Activated naive CD4-positive, alpha-beta T cell treated with anti-CD3 and anti-CD28 coated beads for 36 hours (primary cell): ENCODE data around the gene PA2G4. TPM values are rescaled to one million over a fixed set of nuclear protein-coding genes. Genes with fewer than 3 reads are reported as not detected.
A peak's percentile ranks its signal among the peaks of the same experiment; 100 is the strongest.
"Not testable (repeated sequence)": the region's sequence is repeated elsewhere in the genome, so short reads cannot be mapped to it uniquely, and the experiment has no call there.

Experiments used
- CTCF ChIA-PET: fragments of 350-600 bp; sonication (Branson Sonifier 250); formaldehyde crosslinking; loops from one replicate; lab custom pipeline; 2021; ENCODE audit warnings: antibody characterized with exemption; lab: Charles Lee
- DNase-seq: peaks from one replicate; pipeline ENCODE4 v3.0.0-alpha.2; 2020
- H3K27ac Mint-ChIP-seq: one replicate; pipeline ENCODE4 v1.8.0; 2021; ENCODE audit warnings: mild to moderate bottlenecking, mixed read lengths
- H3K27me3 Mint-ChIP-seq: one replicate; pipeline ENCODE4 v1.8.0; 2021; ENCODE audit warnings: low read depth, mixed read lengths
- H3K36me3 Mint-ChIP-seq: one replicate; pipeline ENCODE4 v1.8.0; 2021; ENCODE audit warnings: low read depth, mixed read lengths
- H3K4me1 Mint-ChIP-seq: one replicate; pipeline ENCODE4 v1.8.0; 2021; ENCODE audit warnings: low read depth, mixed read lengths
- H3K4me3 Mint-ChIP-seq: one replicate; pipeline ENCODE4 v1.8.0; 2021; ENCODE audit warnings: mild to moderate bottlenecking, moderate library complexity, mixed read lengths
- H3K9me3 Mint-ChIP-seq: one replicate; pipeline ENCODE4 v1.8.0; 2021; ENCODE audit warnings: mixed read lengths
- intact Hi-C: fragments of 100-400 bp; cut with micrococcal nuclease; formaldehyde crosslinking; loops from one replicate; pipeline ENCODE4 v1.15.1; 2023
- total RNA-seq, 2 experiments: library from RNA; stranded (reverse); gene quantifications; one replicate each; pipeline ENCODE4 v1.2.3, GENCODE V29; 2021

Gene PA2G4
- total RNA-seq, 2 experiments from 2014 or later, result 398 to 411 TPM

GRCh38 chr12:56156464-56157200, 52.3 kb downstream of the PA2G4 start:
- Mint-ChIP-seq H3K4me3 (peak overlapping the region; percentile 96), H3K27ac (peak overlapping the region; percentile 95), H3K36me3 (peaks cover 44% of the 10 kb centered on the region), H3K4me1 (peaks cover 48% of the 10 kb centered on the region)
- H3K27me3 Mint-ChIP-seq, intact Hi-C loops, DNase-seq, H3K9me3 Mint-ChIP-seq: not testable (repeated sequence)
- CTCF ChIA-PET, result interaction anchor here (0.6 to 1.5 kb wide), 7 partner anchors 14 to 134 kb away, joined by 3 to 5 read pairs (median 3); partner anchors contain the start of gene SMARCC2

GRCh38 chr12:56157201-56158028, 53.1 kb downstream of the PA2G4 start:
- CTCF ChIA-PET, result interaction anchor here (0.6 to 6.7 kb wide), 6 partner anchors 15 to 135 kb away, joined by 3 to 43 read pairs (median 4); partner anchors contain the start of gene SMARCC2
- H3K4me3 Mint-ChIP-seq, result peak overlapping the region; percentile 96
- H3K4me1 Mint-ChIP-seq, result peaks cover 50% of the 10 kb centered on the region
- peaks cover 46% of the 10 kb centered on the region for H3K36me3 Mint-ChIP-seq
- peak overlapping the region; percentile 95 for H3K27ac Mint-ChIP-seq
- no peaks in the 10 kb centered on the region for H3K9me3 Mint-ChIP-seq
- intact Hi-C loops, result loop anchor here (1.0 to 2.0 kb wide), 3 partner anchors 31 to 227 kb away; partner anchors contain the start of gene DGKA
- DNase-seq, result peak; percentile 60
- no peaks in the 10 kb centered on the region for H3K27me3 Mint-ChIP-seq

GRCh38 chr12:56158029-56158925, 53.9 kb downstream of the PA2G4 start, which contains the start of gene MYL6:
Gene MYL6, plus strand, starts transcription at chr12:56158359. Its CDS starts 43 bp downstream, at chr12:56158402.
- intact Hi-C loops, result loop anchor here (1.0 to 2.0 kb wide), 3 partner anchors 30 to 227 kb away; partner anchors contain the start of gene DGKA
- Mint-ChIP-seq H3K4me3 (peak within 1 kb of the TSS; percentile 96), H3K27ac (peak within 1 kb of the TSS; percentile 95), H3K27me3 (no peaks in the 10 kb centered on the region), H3K4me1 (peaks cover 42% of the 10 kb centered on the region), H3K9me3 (no peaks in the 10 kb centered on the region), H3K36me3 (peaks cover 51% of the 10 kb centered on the region)
- CTCF ChIA-PET, result interaction anchor here (1.3 to 6.7 kb wide), 6 partner anchors 17 to 39 kb away, joined by 3 to 43 read pairs (median 8); partner anchors contain the start of genes ESYT1 and SMARCC2
- DNase-seq, result peak; percentile 98

- H3K9me3 Mint-ChIP-seq, result no peaks in the 10 kb centered on the region
- peak; percentile 37 for DNase-seq
- peaks cover 37% of the 10 kb centered on the region for H3K4me1 Mint-ChIP-seq
- peak overlapping the region; percentile 95 for H3K27ac Mint-ChIP-seq
- CTCF ChIA-PET, result interaction anchor here (1.3 to 6.7 kb wide), 6 partner anchors 16 to 39 kb away, joined by 3 to 43 read pairs (median 8); partner anchors contain the start of genes ESYT1 and SMARCC2
- H3K4me3 Mint-ChIP-seq, result peak overlapping the region; percentile 96
- intact Hi-C loops, result loop anchor here (1.0 to 2.0 kb wide), 3 partner anchors 29 to 228 kb away; partner anchors contain the start of gene DGKA
- peaks cover 57% of the 10 kb centered on the region for H3K36me3 Mint-ChIP-seq
- no peaks in the 10 kb centered on the region for H3K27me3 Mint-ChIP-seq
Measured at GRCh38 chr12:56158926-56159461, 54.6 kb downstream of the PA2G4 start.

- H3K4me3 Mint-ChIP-seq, result peak overlapping the region; percentile 96
- H3K36me3 Mint-ChIP-seq, result peaks cover 62% of the 10 kb centered on the region
- no peak for DNase-seq
- no peaks in the 10 kb centered on the region for H3K27me3 Mint-ChIP-seq
- CTCF ChIA-PET, result interaction anchor here (1.3 to 6.7 kb wide), 6 partner anchors 15 to 40 kb away, joined by 3 to 43 read pairs (median 8); partner anchors contain the start of genes ESYT1 and SMARCC2
- peaks cover 35% of the 10 kb centered on the region for H3K4me1 Mint-ChIP-seq
- intact Hi-C loops, result loop anchor here (1.0 to 2.0 kb wide), 3 partner anchors 7 to 229 kb away; partner anchors contain the start of genes DGKA, MYL6B and NABP2
- no peaks in the 10 kb centered on the region for H3K9me3 Mint-ChIP-seq
- H3K27ac Mint-ChIP-seq, result peak overlapping the region; percentile 95
Measured at GRCh38 chr12:56159482-56160192, 55.3 kb downstream of the PA2G4 start.

GRCh38 chr12:56160193-56160763, 55.9 kb downstream of the PA2G4 start:
- peak; percentile 83 for DNase-seq
- H3K36me3 Mint-ChIP-seq, result peaks cover 62% of the 10 kb centered on the region
- H3K9me3 Mint-ChIP-seq, result no peaks in the 10 kb centered on the region
- no peaks in the 10 kb centered on the region for H3K27me3 Mint-ChIP-seq
- intact Hi-C loops, result loop anchor here (1.0 kb wide), 2 partner anchors 8 to 64 kb away; partner anchors contain the start of genes MYL6B and NABP2
- CTCF ChIA-PET, result interaction anchor here (1.2 to 6.7 kb wide), 6 partner anchors 9 to 62 kb away, joined by 4 to 43 read pairs (median 8); partner anchors contain the start of genes ESYT1, MYL6B, RNF41 and SMARCC2
- peak overlapping the region; percentile 96 for H3K4me3 Mint-ChIP-seq
- peaks cover 35% of the 10 kb centered on the region for H3K4me1 Mint-ChIP-seq
- peak overlapping the region; percentile 95 for H3K27ac Mint-ChIP-seq

- H3K27ac Mint-ChIP-seq, result peak overlapping the region; percentile 95
- peak overlapping the region; percentile 96 for H3K4me3 Mint-ChIP-seq
- no peaks in the 10 kb centered on the region for H3K9me3 Mint-ChIP-seq
- H3K4me1 Mint-ChIP-seq, result peaks cover 35% of the 10 kb centered on the region
- intact Hi-C loops, result loop anchor here (1.0 kb wide), 2 partner anchors 9 to 63 kb away; partner anchors contain the start of genes MYL6B and NABP2
- peaks cover 62% of the 10 kb centered on the region for H3K36me3 Mint-ChIP-seq
- no peaks in the 10 kb centered on the region for H3K27me3 Mint-ChIP-seq
- CTCF ChIA-PET, result interaction anchor here (0.6 to 6.7 kb wide), 9 partner anchors 9 to 114 kb away, joined by 3 to 43 read pairs (median 5); partner anchors contain the start of genes MYL6B, RNF41, SMARCC2 and ZC3H10
- no peak for DNase-seq
Measured at GRCh38 chr12:56160894-56161689, 56.7 kb downstream of the PA2G4 start.

GRCh38 chr12:56161690-56162351, 57.5 kb downstream of the PA2G4 start:
- Mint-ChIP-seq H3K27ac (peak overlapping the region; percentile 95), H3K4me3 (peak overlapping the region; percentile 25), H3K9me3 (no peaks in the 10 kb centered on the region), H3K36me3 (peaks cover 62% of the 10 kb centered on the region), H3K4me1 (peaks cover 35% of the 10 kb centered on the region), H3K27me3 (no peaks in the 10 kb centered on the region)
- DNase-seq, result no peak
- CTCF ChIA-PET, result interaction anchor here (0.6 to 6.7 kb wide), 10 partner anchors 10 to 414 kb away, joined by 3 to 43 read pairs (median 5); partner anchors contain the start of genes MYL6B, RNF41 and ZC3H10
- intact Hi-C loops, result no loop called here
